Sciatic nerve (tissue), 2 donors: ENCODE measurements around the gene POC5. TPM values are rescaled to one million over a fixed set of nuclear protein-coding genes. Genes with fewer than 3 reads are reported as not detected.
"Not testable (repeated sequence)": the region's sequence is repeated elsewhere in the genome, so short reads cannot be mapped to it uniquely, and the experiment has no call there.

ENCODE experiments used
- ATAC-seq: fragments of 200-7000 bp; cut with Tn5 transposase; one replicate; pipeline ENCODE4 v1.9.1; 2020; ENCODE audit warnings: mild to moderate bottlenecking, moderate library complexity
- DNase-seq: peaks from one replicate; pipeline ENCODE4 v3.0.0-alpha.2; 2020; ENCODE audit warnings: low spot score
- intact Hi-C: fragments of 100-400 bp; cut with DNase I; formaldehyde crosslinking; loops from one replicate; pipeline ENCODE4 v1.14.2; 2022
- total RNA-seq: library from RNA; stranded (reverse); fragmentation: NEBNext Ultra II Directional; extraction: Animal tissue kit (Norgen Biotek cat#: 25700); gene quantifications from one replicate; pipeline ENCODE4 v1.2.1, GENCODE V29; 2021
- donor health status: DM: no; HTN: no; CAD: no.
- donor health status: DM: no; HTN: no; CAD: no.

Gene POC5
- 11.7 TPM for total RNA-seq

- ATAC-seq (peak; percentile 100), DNase-seq (peak; percentile 99)
- intact Hi-C loops = no loop called here
Measured at GRCh38 chr5:75717082-75717922, at the start of gene POC5. Gene POC5, minus strand, starts transcription at chr5:75717437. Its CDS starts 4,500 bp downstream, at chr5:75712937.

- DNase-seq = no peak
- ATAC-seq = no peak
- intact Hi-C loops = no loop called here
Measured at GRCh38 chr5:75758116-75758515, 40.9 kb upstream of the POC5 start.

- no peak for ATAC-seq
- intact Hi-C loops = no loop called here
Measured at GRCh38 chr5:75756981-75757380, 39.7 kb upstream of the POC5 start.

GRCh38 chr5:75756211-75756610, 39.0 kb upstream of the POC5 start:
- ATAC-seq = no peak
- intact Hi-C loops = no loop called here
- no peak for DNase-seq

More at GRCh38 chr5:75756981-75757380, 39.7 kb upstream of the POC5 start:
- DNase-seq = no peak

GRCh38 chr5:75753182-75753581, 35.9 kb upstream of the POC5 start:
- no peak for ATAC-seq
- intact Hi-C loops = no loop called here

GRCh38 chr5:75744355-75744754, 27.1 kb upstream of the POC5 start:
- no peak for DNase-seq
- intact Hi-C loops = no loop called here
- no peak for ATAC-seq

More at GRCh38 chr5:75753182-75753581, 35.9 kb upstream of the POC5 start:
- no peak for DNase-seq

GRCh38 chr5:75736273-75736672, 19.0 kb upstream of the POC5 start:
- no peak for ATAC-seq
- intact Hi-C loops = no loop called here
- no peak for DNase-seq

- DNase-seq (no peak), ATAC-seq (no peak)
- intact Hi-C loops = no loop called here
Measured at GRCh38 chr5:75734913-75735789, 17.9 kb upstream of the POC5 start.

GRCh38 chr5:75733767-75734166, 16.5 kb upstream of the POC5 start:
- no peak for ATAC-seq
- no peak for DNase-seq
- intact Hi-C loops = no loop called here

GRCh38 chr5:75731515-75731914, 14.3 kb upstream of the POC5 start:
- DNase-seq, ATAC-seq, intact Hi-C loops: not testable (repeated sequence)

GRCh38 chr5:75729321-75729720, 12.1 kb upstream of the POC5 start:
- DNase-seq (no peak), ATAC-seq (peak; percentile 73)
- intact Hi-C loops = no loop called here

GRCh38 chr5:75727931-75728330, 10.7 kb upstream of the POC5 start:
- no peak for DNase-seq
- intact Hi-C loops = no loop called here
- ATAC-seq = no peak

- ATAC-seq, intact Hi-C loops: not testable (repeated sequence)
Measured at GRCh38 chr5:75726224-75726623, 9.0 kb upstream of the POC5 start.

GRCh38 chr5:75723378-75723777, 6.1 kb upstream of the POC5 start:
- no peak for DNase-seq
- no peak for ATAC-seq
- intact Hi-C loops = no loop called here

More at GRCh38 chr5:75726224-75726623, 9.0 kb upstream of the POC5 start:
- not testable (repeated sequence) for DNase-seq

GRCh38 chr5:75721573-75721972, 4.3 kb upstream of the POC5 start:
- DNase-seq (no peak), ATAC-seq (no peak)
- intact Hi-C loops = no loop called here

- intact Hi-C loops = no loop called here
Measured at GRCh38 chr5:75720882-75721281, 3.6 kb upstream of the POC5 start.

GRCh38 chr5:75716715-75717081, 539 bp downstream of the POC5 start:
- no peak for ATAC-seq
- intact Hi-C loops = no loop called here
- no peak for DNase-seq

More at GRCh38 chr5:75720882-75721281, 3.6 kb upstream of the POC5 start:
- DNase-seq (no peak), ATAC-seq (no peak)

- no peak for ATAC-seq
- DNase-seq = no peak
- intact Hi-C loops = no loop called here
Measured at GRCh38 chr5:75712091-75712490, 5.1 kb downstream of the POC5 start.

- intact Hi-C loops = no loop called here
- DNase-seq (no peak), ATAC-seq (no peak)
Measured at GRCh38 chr5:75711151-75711550, 6.1 kb downstream of the POC5 start.

GRCh38 chr5:75710637-75711036, 6.6 kb downstream of the POC5 start:
- DNase-seq = no peak
- ATAC-seq = peak; percentile 51
- intact Hi-C loops = no loop called here
